K562 (cell line): ENCODE results near the gene CACNA1C. TPM values are rescaled to one million over a fixed set of nuclear protein-coding genes. Genes with fewer than 3 reads are reported as not detected.

Experiments
- ATAC-seq: fragments of 200-7000 bp; cut with Tn5 transposase; 3 replicates; pipeline ENCODE4 v1.9.1; 2020; ENCODE audit warnings: moderate library complexity
- BruUV-seq: library from RNA; stranded (reverse); fragments of 400-500 nt; replicated peaks from 2 replicates; lab custom pipeline; 2021; lab: Mats Ljungman, UMichigan
- CTCF ChIA-PET: fragments of 300-600 bp; formaldehyde crosslinking; extraction: SDS; loops from one replicate; lab custom pipeline; 2021; ENCODE audit warnings: low intra/inter-chr PET ratio; lab: Yijun Ruan, JAX
- POLR2A ChIA-PET: fragments of 300-600, 350-650 bp; sonication (Branson Sonifier 250); formaldehyde crosslinking; extraction: SDS; loops from one replicate; lab custom pipeline; 2021; ENCODE audit warnings: antibody characterized with exemption, inconsistent platforms; lab: Yijun Ruan, JAX
- DNase-seq, 4 experiments: peaks; one replicate each; pipeline versions ENCODE4 v3.0.0 to v3.0.0-alpha.2; 2011 to 2018; ENCODE audit warnings: low spot score in 3 of 4, mixed read lengths in 3 of 4; ENCODE audit errors: extremely low read depth in 1 of 4
- FAIRE-seq: peaks from 2 replicates; lab custom pipeline; 2011; peaks lifted over from hg19 to GRCh38; lab: Jason Lieb, UNC
- H2AFZ ChIP-seq: 2 replicates; pipeline ENCODE4 v1.6.0; 2011; ENCODE audit warnings: low read depth, low read length, control low read depth, inconsistent platforms
- H3K27ac ChIP-seq: fragments of 200-600 bp; 3 replicates; pipeline ENCODE4 v1.8.0; 2011; ENCODE audit warnings: low read depth, mild to moderate bottlenecking, control low read depth, inconsistent platforms, low read length, moderate library complexity, mixed read lengths; ENCODE audit errors: extremely low read depth
- H3K27me3 ChIP-seq, 2 experiments: fragments of 300-600 bp in 1 of 2; 2 replicates in 1 of 2; 3 replicates in 1 of 2; pipeline versions ENCODE4 v1.6.0 to v1.8.0; 2011; ENCODE audit warnings: inconsistent platforms in 2 of 2, low read length in 2 of 2, mild to moderate bottlenecking in 1 of 2, mixed read lengths in 1 of 2, moderate library complexity in 1 of 2; ENCODE audit not compliant: control insufficient read depth in 2 of 2, insufficient read depth in 2 of 2
- H3K36me3 ChIP-seq: fragments of 300-600 bp; 3 replicates; pipeline ENCODE4 v1.8.0; 2011; ENCODE audit warnings: mild to moderate bottlenecking, low read length, inconsistent platforms; ENCODE audit not compliant: control insufficient read depth, insufficient read depth
- H3K4me1 ChIP-seq, 2 experiments: fragments of 200-600 bp in 1 of 2; replicated peaks in 1 of 2; 2 replicates in 1 of 2; 3 replicates in 1 of 2; pipeline versions ENCODE4 v1.5.1 to v1.8.0; 2011; ENCODE audit warnings: inconsistent platforms in 2 of 2, low read length in 2 of 2, mild to moderate bottlenecking in 1 of 2, mixed read lengths in 1 of 2, moderate library complexity in 1 of 2; ENCODE audit not compliant: control insufficient read depth in 2 of 2, insufficient read depth in 2 of 2
- H3K4me2 ChIP-seq: 2 replicates; pipeline ENCODE4 v1.6.1; 2011; ENCODE audit warnings: low read length, control low read depth, inconsistent platforms, mixed read lengths; ENCODE audit not compliant: insufficient read depth
- H3K4me3 ChIP-seq: fragments of 200-600 bp; sonication (generic), shearing (Covaris generic); 2 replicates; pipeline ENCODE4 v1.5.1; 2016; ENCODE audit warnings: control low read depth, inconsistent platforms
- H3K79me2 ChIP-seq: fragments of 200-600 bp; 3 replicates; pipeline ENCODE4 v1.8.0; 2011; ENCODE audit warnings: low read length, inconsistent platforms; ENCODE audit not compliant: control insufficient read depth, insufficient read depth
- H3K9ac ChIP-seq, 2 experiments: 2 replicates each; pipeline versions ENCODE4 v1.6.0 to v1.6.1; 2011; ENCODE audit warnings: low read depth in 2 of 2, low read length in 2 of 2, control low read depth in 1 of 2, inconsistent platforms in 1 of 2, mild to moderate bottlenecking in 1 of 2, mixed read lengths in 1 of 2; ENCODE audit not compliant: insufficient read depth in 1 of 2
- H3K9me1 ChIP-seq: one replicate; pipeline ENCODE4 v1.6.0; 2011; ENCODE audit warnings: inconsistent platforms, mild to moderate bottlenecking, low read length, moderate library complexity; ENCODE audit not compliant: control insufficient read depth, insufficient read depth
- H3K9me3 ChIP-seq: replicated peaks from 2 replicates; pipeline ENCODE4 v1.5.1; 2011; ENCODE audit warnings: low read depth, low read length, inconsistent platforms; ENCODE audit not compliant: control insufficient read depth, insufficient read depth
- H4K20me1 ChIP-seq: replicated peaks from 2 replicates; pipeline ENCODE4 v1.6.1; 2011; ENCODE audit warnings: low read length, inconsistent platforms, mixed read lengths; ENCODE audit not compliant: control insufficient read depth, insufficient read depth
- ATF7 ChIP-seq: fragments of 450-650 bp; IDR thresholded peaks from 2 replicates; pipeline ENCODE4 v1.7.1; 2014; ENCODE audit warnings: mild to moderate bottlenecking, moderate library complexity
- BRD4 ChIP-seq: fragments of 200-600 bp; sonication (generic); IDR thresholded peaks from 2 replicates; pipeline ENCODE4 v1.6.1; 2017; ENCODE audit warnings: inconsistent platforms
- CREBBP ChIP-seq: IDR thresholded peaks from one replicate; pipeline ENCODE4 v1.6.1; 2012; ENCODE audit warnings: low read depth, mild to moderate bottlenecking, control low read depth, inconsistent platforms, low read length
- DNMT1 ChIP-seq: fragments of 450-650 bp; IDR thresholded peaks from 2 replicates; pipeline ENCODE4 v1.6.1; 2016; ENCODE audit warnings: antibody characterized with exemption, mild to moderate bottlenecking
- FUS ChIP-seq: fragments of 200-400 bp; formaldehyde crosslinking; optimal IDR thresholded peaks from 2 replicates; pipeline ENCODE3; 2017; ENCODE audit warnings: low read depth, low read length
- IRF2 ChIP-seq: sonication (generic); formaldehyde crosslinking; IDR thresholded peaks from 2 replicates; pipeline ENCODE4 v1.8.1; 2022; ENCODE audit warnings: mild to moderate bottlenecking, missing genetic modification reagents
- MTA1 ChIP-seq: fragments of 450-650 bp; IDR thresholded peaks from 2 replicates; pipeline ENCODE4 v1.6.1; 2017; ENCODE audit warnings: borderline replicate concordance
- NRF1 ChIP-seq, 2 experiments: fragments of 450-650 bp; IDR thresholded peaks in 1 of 2; conservative IDR thresholded peaks in 1 of 2; 2 replicates each; pipeline ENCODE4 v1.6.1; 2014; ENCODE audit warnings: mild to moderate bottlenecking in 2 of 2
- PRMT5 ChIP-seq: sonication (generic); formaldehyde crosslinking; IDR thresholded peaks from 2 replicates; pipeline ENCODE4 v1.5.0; 2020; ENCODE audit warnings: missing genetic modification reagents
- RBM39 ChIP-seq: fragments of 200-400 bp; formaldehyde crosslinking; optimal IDR thresholded peaks from 2 replicates; pipeline ENCODE3; 2018; ENCODE audit warnings: low read depth, low read length
- SETDB1 ChIP-seq: IDR thresholded peaks from one replicate; pipeline ENCODE4 v1.6.1; 2012; ENCODE audit warnings: low read length, control low read depth, inconsistent platforms
- SMAD2 ChIP-seq: fragments of 150-350 bp; IDR thresholded peaks from 2 replicates; pipeline ENCODE4 v1.6.1; 2014; ENCODE audit warnings: low read depth, mild to moderate bottlenecking, low read length
- SRF ChIP-seq, 2 experiments: fragments of 250-450, 450-650 bp in 1 of 2; sonication (Bioruptor Pico) in 1 of 2; sonication (generic) in 1 of 2; formaldehyde crosslinking; IDR thresholded peaks; 2 replicates each; pipeline versions ENCODE4 v1.5.0 to v1.5.1; 2020 to 2022; ENCODE audit warnings: mild to moderate bottlenecking in 1 of 2, missing genetic modification reagents in 1 of 2
- ZNF224 ChIP-seq: sonication (generic); formaldehyde crosslinking; IDR thresholded peaks from 2 replicates; pipeline ENCODE4 v1.8.0; 2022; ENCODE audit warnings: mild to moderate bottlenecking, missing genetic modification reagents
- ZNF347 ChIP-seq: fragments of 450-650 bp; formaldehyde crosslinking; IDR thresholded peaks from 2 replicates; pipeline ENCODE4 v1.4.0; 2020; ENCODE audit warnings: low read depth, mild to moderate bottlenecking, moderate library complexity
- ZNF778 ChIP-seq: fragments of 450-650 bp; formaldehyde crosslinking; IDR thresholded peaks from 2 replicates; pipeline ENCODE4 v1.4.0; 2020; ENCODE audit warnings: mild to moderate bottlenecking, moderate library complexity
- WGBS: fragments of 100-300 bp; shearing (Covaris generic); methylation state at CpG from one replicate; pipeline ENCODE4 v1.1.6; 2016; ENCODE audit warnings: low coverage, mixed read lengths; ENCODE audit not compliant: insufficient coverage; ENCODE audit errors: missing lambda C conversion rate; 5-methylcytosine and 5-hydroxymethylcytosine counted together
- in situ Hi-C: fragments of 300-500 bp; cut with MboI; formaldehyde crosslinking; loops from 4 replicates; pipeline ENCODE4 v1.15.0; 2018; ENCODE audit warnings: inconsistent platforms, mixed read lengths
- intact Hi-C: fragments of 100-400 bp; cut with micrococcal nuclease; formaldehyde crosslinking; loops from 2 replicates; pipeline ENCODE4 v1.14.2; 2022
- polyA plus RNA-seq, 8 experiments: library from polyadenylated mRNA; depleted of rRNA in 4 of 8; stranded (reverse) in 5 of 8; unstranded in 3 of 8; fragments of >200 nt; fragmentation: Nextera tagmentation in 2 of 8; fragmentation: Illumina TruSeq in 1 of 8; extraction: Ambion mirVana in 2 of 8; extraction: Trizol in 1 of 8; gene quantifications; 2 replicates each; pipeline versions ENCODE4 v1.2.1 to v1.2.3, GENCODE V29; 2011 to 2014; ENCODE audit warnings: inconsistent platforms in 1 of 8, missing spikeins in 1 of 8
- total RNA-seq, 7 experiments: library from RNA; depleted of rRNA in 6 of 7; stranded (reverse); fragments of >200 nt in 6 of 7; fragmentation: Illumina TruSeq in 2 of 7; extraction: Trizol in 2 of 7; gene quantifications; 2 replicates each; pipeline versions ENCODE4 v1.2.1 to v1.2.3, GENCODE V29; 2011 to 2021; ENCODE audit warnings: low replicate concordance in 1 of 7
- TF ChIP-seq, protein P1 (sequence below): fragments of 450-650 bp; IDR thresholded peaks from one replicate; pipeline ENCODE4 v1.6.1; 2018; ENCODE audit warnings: mild to moderate bottlenecking, moderate library complexity; ENCODE audit not compliant: partially characterized antibody
- TF ChIP-seq, protein P2 (sequence below): fragments of 250-450 bp; sonication (Bioruptor Pico); IDR thresholded peaks from 2 replicates; pipeline ENCODE4 v1.5.1; 2021; ENCODE audit warnings: mild to moderate bottlenecking

CACNA1C gene
- total and polyA plus RNA-seq, 9 of the 15 experiments (the other 6 are each of a cell fraction or from before 2014, with no cell fraction given): not detected

DNA sequence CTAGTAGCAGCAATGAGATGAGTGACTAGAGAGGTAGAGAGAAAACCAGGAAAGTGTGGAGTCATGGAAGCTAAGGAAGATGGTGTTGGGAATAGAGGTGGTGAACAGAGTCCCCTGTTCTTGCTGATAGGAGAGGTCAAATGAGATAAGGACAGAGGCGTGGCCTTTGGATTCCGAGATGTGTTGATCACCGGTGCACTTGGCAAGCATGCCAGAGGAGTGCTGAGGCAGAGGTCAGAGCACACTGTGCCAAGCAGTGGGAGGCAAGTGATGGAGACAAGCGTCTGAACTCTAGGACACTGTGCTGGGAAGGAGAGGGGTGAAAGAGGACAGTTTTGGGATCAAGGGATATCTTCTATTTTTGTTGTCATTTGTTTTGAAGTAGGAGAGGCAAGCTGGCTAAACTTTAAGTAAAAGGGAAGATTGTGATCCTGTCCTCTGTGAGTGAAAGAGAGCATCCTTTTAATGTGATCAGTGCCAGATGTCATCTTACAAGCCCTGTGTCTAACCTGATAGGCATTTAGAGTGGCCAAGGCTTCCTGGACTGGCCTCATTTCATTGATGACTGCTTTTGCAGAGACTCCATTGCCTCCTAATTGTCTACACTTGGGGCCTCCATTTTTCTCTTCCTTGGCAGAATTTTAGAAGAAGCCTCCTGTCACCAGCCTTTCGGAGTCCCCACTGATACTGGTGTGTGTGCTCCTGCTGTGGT is 336.4 kb downstream of the CACNA1C start (continued):
- TF ChIP-seq, protein P1, sequence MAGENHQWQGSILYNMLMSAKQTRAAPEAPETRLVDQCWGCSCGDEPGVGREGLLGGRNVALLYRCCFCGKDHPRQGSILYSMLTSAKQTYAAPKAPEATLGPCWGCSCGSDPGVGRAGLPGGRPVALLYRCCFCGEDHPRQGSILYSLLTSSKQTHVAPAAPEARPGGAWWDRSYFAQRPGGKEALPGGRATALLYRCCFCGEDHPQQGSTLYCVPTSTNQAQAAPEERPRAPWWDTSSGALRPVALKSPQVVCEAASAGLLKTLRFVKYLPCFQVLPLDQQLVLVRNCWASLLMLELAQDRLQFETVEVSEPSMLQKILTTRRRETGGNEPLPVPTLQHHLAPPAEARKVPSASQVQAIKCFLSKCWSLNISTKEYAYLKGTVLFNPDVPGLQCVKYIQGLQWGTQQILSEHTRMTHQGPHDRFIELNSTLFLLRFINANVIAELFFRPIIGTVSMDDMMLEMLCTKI: no peak

DNA sequence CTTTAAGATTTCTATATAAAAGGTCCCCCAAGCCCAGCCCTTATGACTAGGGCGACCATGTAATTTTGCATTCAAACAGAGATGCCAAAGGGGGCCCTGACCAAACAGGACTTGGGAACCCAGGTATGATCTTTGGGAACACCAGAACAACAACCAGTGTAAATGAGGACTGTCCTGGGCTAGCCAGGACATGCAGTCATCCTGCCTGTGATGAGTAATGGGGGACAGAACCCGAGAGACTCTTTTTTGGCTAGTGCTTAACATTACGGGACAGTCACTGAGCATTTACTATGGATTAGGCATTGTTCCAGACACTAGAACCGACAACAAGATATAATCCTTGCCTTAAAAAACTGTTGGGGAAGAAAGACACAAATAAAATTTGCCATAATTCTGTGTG is 337.3 kb downstream of the CACNA1C start:
- no peak overlapping the region for H2AFZ ChIP-seq
- ChIA-PET POLR2A (interaction anchor here (0.6 kb wide), 1 partner anchor 9 kb away, joined by 3 read pairs; no protein-coding TSS in a partner anchor), CTCF (no interaction called here)
- H3K27ac ChIP-seq: no peak overlapping the region
- no peak overlapping the region for H3K4me3 ChIP-seq
- ATAC-seq: no peak
- no peak for FAIRE-seq
- no peak overlapping the region for H3K4me2 ChIP-seq
- H3K9ac ChIP-seq: no peak overlapping the region
- intact Hi-C loops (no loop called here), in situ Hi-C loops (no loop called here)
- no peaks in the 10 kb centered on the region for H3K4me1 ChIP-seq
- no peaks in the 10 kb centered on the region for H3K9me1 ChIP-seq
- H3K9me3 ChIP-seq: no peaks in the 10 kb centered on the region
- peaks cover 0 to 14% of the 10 kb centered on the region in 2 experiments; a peak in 2 of 5 replicates for H3K27me3 ChIP-seq
- no peaks in the 10 kb centered on the region for H4K20me1 ChIP-seq
- TF ChIP-seq ZNF224 (CRISPR knock-in tag) (no peak), ZNF347 (CRISPR knock-in tag) (no peak), BRD4 (no peak), FUS (no peak), SETDB1 (no peak), SMAD2 (no peak), IRF2 (CRISPR knock-in tag) (no peak), CREBBP (no peak), NRF1 (conservative IDR thresholded peaks at IDR 0.05 in 1 of 2, IDR thresholded peaks at IDR 0.05 in 1 of 2) (no peak), DNMT1 (no peak), ATF7 (no peak), PRMT5 (no peak), SRF (CRISPR knock-in tag; IDR thresholded peaks at IDR 0.05) (no peak), ZNF778 (CRISPR knock-in tag) (no peak), RBM39 (no peak), MTA1 (no peak)
- TF ChIP-seq, protein P2, sequence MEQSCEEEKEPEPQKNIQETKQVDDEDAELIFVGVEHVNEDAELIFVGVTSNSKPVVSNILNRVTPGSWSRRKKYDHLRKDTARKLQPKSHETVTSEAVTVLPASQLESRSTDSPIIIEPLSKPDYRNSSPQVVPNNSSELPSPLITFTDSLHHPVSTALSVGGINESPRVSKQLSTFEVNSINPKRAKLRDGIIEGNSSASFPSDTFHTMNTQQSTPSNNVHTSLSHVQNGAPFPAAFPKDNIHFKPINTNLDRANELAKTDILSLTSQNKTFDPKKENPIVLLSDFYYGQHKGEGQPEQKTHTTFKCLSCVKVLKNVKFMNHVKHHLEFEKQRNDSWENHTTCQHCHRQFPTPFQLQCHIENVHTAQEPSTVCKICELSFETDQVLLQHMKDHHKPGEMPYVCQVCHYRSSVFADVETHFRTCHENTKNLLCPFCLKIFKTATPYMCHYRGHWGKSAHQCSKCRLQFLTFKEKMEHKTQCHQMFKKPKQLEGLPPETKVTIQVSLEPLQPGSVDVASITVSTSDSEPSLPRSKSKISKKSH: no peak
- no TSS peak for BruUV-seq
- DNase-seq: no peak
- H3K36me3 ChIP-seq: no peaks in the 10 kb centered on the region
- H3K79me2 ChIP-seq: no peaks in the 10 kb centered on the region
- WGBS: 0% methylated on average over 4 of the region's 4 CpGs
